HepG2 (cell line): ENCODE results near the gene B4GALT4. TPM values are rescaled to one million over a fixed set of nuclear protein-coding genes. Genes with fewer than 3 reads are reported as not detected.

Experiments used
- ATAC-seq: fragments of 200-7000 bp; cut with Tn5 transposase; 3 replicates; pipeline ENCODE4 v1.9.1; 2020; ENCODE audit warnings: mild to moderate bottlenecking, moderate library complexity
- BruUV-seq: library from RNA; stranded (reverse); fragments of 400-500 nt; replicated peaks from 2 replicates; lab custom pipeline; 2021; lab: Mats Ljungman, UMichigan
- CTCF ChIA-PET: fragments of 300-600 bp; formaldehyde crosslinking; extraction: SDS; loops from one replicate; lab custom pipeline; 2021; ENCODE audit warnings: low total read pairs, inconsistent platforms, low intra/inter-chr PET ratio; lab: Yijun Ruan, JAX
- POLR2A ChIA-PET: fragments of 350-600 bp; sonication (Branson Sonifier 250); formaldehyde crosslinking; loops from one replicate; lab custom pipeline; 2020; ENCODE audit warnings: antibody characterized with exemption, inconsistent platforms; lab: Yijun Ruan, JAX
- DNase-seq: peaks from one replicate; pipeline ENCODE4 v3.0.0-alpha.2; 2015; ENCODE audit warnings: low spot score
- FAIRE-seq: peaks from 3 replicates; lab custom pipeline; 2011; peaks lifted over from hg19 to GRCh38; lab: Jason Lieb, UNC
- H2AFZ ChIP-seq: one replicate; pipeline ENCODE4 v1.6.1; 2011; ENCODE audit warnings: low read length, inconsistent platforms
- H3K27ac ChIP-seq: fragments of 300-600 bp; 3 replicates; pipeline ENCODE4 v1.8.0; 2011; ENCODE audit warnings: mixed run types, mild to moderate bottlenecking, mixed read lengths, low read length, inconsistent platforms; ENCODE audit not compliant: insufficient read depth; ENCODE audit errors: extremely low read length
- H3K27me3 ChIP-seq, 2 experiments: fragments of 200-600 bp in 1 of 2; 2 replicates in 1 of 2; 3 replicates in 1 of 2; pipeline versions ENCODE4 v1.6.0 to v1.8.0; 2011; ENCODE audit warnings: low read length in 2 of 2, mild to moderate bottlenecking in 2 of 2, moderate library complexity in 2 of 2, inconsistent platforms in 1 of 2; ENCODE audit not compliant: insufficient read depth in 2 of 2, control insufficient read depth in 1 of 2
- H3K36me3 ChIP-seq, 2 experiments: fragments of 200-600 bp in 1 of 2; replicated peaks in 1 of 2; 2 replicates in 1 of 2; 3 replicates in 1 of 2; pipeline versions ENCODE4 v1.5.1 to v1.8.0; 2011; ENCODE audit warnings: low read length in 2 of 2, inconsistent platforms in 1 of 2; ENCODE audit not compliant: insufficient read depth in 2 of 2, control insufficient read depth in 1 of 2
- H3K4me1 ChIP-seq: 2 replicates; pipeline ENCODE4 v1.5.1; 2012; ENCODE audit warnings: low read length, inconsistent platforms; ENCODE audit not compliant: insufficient read depth
- H3K4me2 ChIP-seq: 2 replicates; pipeline ENCODE4 v1.6.0; 2011; ENCODE audit warnings: low read depth, low read length, inconsistent platforms
- H3K4me3 ChIP-seq, 3 experiments: fragments of 200-600 bp in 1 of 3; sonication (generic), shearing (Covaris generic) in 1 of 3; replicated peaks in 1 of 3; 2 replicates each; pipeline ENCODE4 v1.5.1; 2011 to 2016; ENCODE audit warnings: low read length in 3 of 3, inconsistent platforms in 2 of 3, low read depth in 2 of 3, mild to moderate bottlenecking in 2 of 3, control low read depth in 1 of 3, mixed read lengths in 1 of 3; ENCODE audit not compliant: insufficient read depth in 1 of 3
- H3K79me2 ChIP-seq: one replicate; pipeline ENCODE4 v1.6.1; 2011; ENCODE audit warnings: low read length, inconsistent platforms; ENCODE audit not compliant: insufficient read depth
- H3K9ac ChIP-seq: 2 replicates; pipeline ENCODE4 v1.6.0; 2011; ENCODE audit warnings: mild to moderate bottlenecking, low read depth, low read length, inconsistent platforms; ENCODE audit not compliant: insufficient read depth
- H3K9me3 ChIP-seq: 2 replicates; pipeline ENCODE4 v1.5.1; 2012; ENCODE audit warnings: mild to moderate bottlenecking, low read length
- H4K20me1 ChIP-seq: 2 replicates; pipeline ENCODE4 v1.6.0; 2011; ENCODE audit warnings: inconsistent platforms, mild to moderate bottlenecking, low read length, moderate library complexity; ENCODE audit not compliant: insufficient read depth
- CC2D1A ChIP-seq: sonication (generic); formaldehyde crosslinking; IDR thresholded peaks from 2 replicates; pipeline ENCODE4 v1.8.1; 2023; ENCODE audit warnings: mild to moderate bottlenecking, missing genetic modification reagents
- DNMT3B ChIP-seq: conservative IDR thresholded peaks from 2 replicates; pipeline ENCODE4 v1.6.1; 2016; ENCODE audit warnings: missing biosample characterization, control low read depth
- FOXA1 ChIP-seq, 2 experiments: fragments of 450-650 bp in 1 of 2; sonication (generic) in 1 of 2; formaldehyde crosslinking in 1 of 2; IDR thresholded peaks; 2 replicates each; pipeline versions ENCODE4 v1.4.0 to v1.6.1; 2016 to 2020; ENCODE audit warnings: missing genetic modification reagents in 1 of 2
- HOXA3 ChIP-seq: sonication (generic); formaldehyde crosslinking; IDR thresholded peaks from 2 replicates; pipeline ENCODE4 v1.5.0; 2020; ENCODE audit warnings: missing genetic modification reagents
- JDP2 ChIP-seq: sonication (generic); formaldehyde crosslinking; IDR thresholded peaks from 2 replicates; pipeline ENCODE4 v1.8.1; 2022; ENCODE audit warnings: missing genetic modification reagents, borderline replicate concordance
- JUND ChIP-seq: sonication (generic); formaldehyde crosslinking; IDR thresholded peaks from 2 replicates; pipeline ENCODE4 v1.8.0; 2022; ENCODE audit warnings: mild to moderate bottlenecking, missing genetic modification reagents
- KLF13 ChIP-seq: sonication (generic); formaldehyde crosslinking; IDR thresholded peaks from 2 replicates; pipeline ENCODE4 v1.4.0; 2020; ENCODE audit warnings: mild to moderate bottlenecking, missing genetic modification reagents
- MTERF4 ChIP-seq: sonication (generic); formaldehyde crosslinking; IDR thresholded peaks from 2 replicates; pipeline ENCODE4 v1.8.0; 2023; ENCODE audit warnings: mild to moderate bottlenecking, missing genetic modification reagents
- RCOR2 ChIP-seq: IDR thresholded peaks from 2 replicates; pipeline ENCODE4 v1.6.1; 2016; ENCODE audit warnings: missing biosample characterization, missing genetic modification reagents
- SNAPC2 ChIP-seq: sonication (generic); formaldehyde crosslinking; IDR thresholded peaks from 2 replicates; pipeline ENCODE4 v1.8.1; 2022; ENCODE audit warnings: mild to moderate bottlenecking, missing genetic modification reagents
- THAP7 ChIP-seq: sonication (generic); formaldehyde crosslinking; IDR thresholded peaks from 2 replicates; pipeline ENCODE4 v1.8.1; 2023; ENCODE audit warnings: mild to moderate bottlenecking, missing genetic modification reagents
- ZMAT3 ChIP-seq: sonication (generic); formaldehyde crosslinking; conservative IDR thresholded peaks from 2 replicates; pipeline ENCODE4 v1.7.0; 2021; ENCODE audit warnings: missing genetic modification reagents
- ZNF263 ChIP-seq: sonication (generic); formaldehyde crosslinking; IDR thresholded peaks from 2 replicates; pipeline ENCODE4 v1.4.0; 2020; ENCODE audit warnings: missing genetic modification reagents
- ZNF331 ChIP-seq: sonication (generic); formaldehyde crosslinking; IDR thresholded peaks from 2 replicates; pipeline ENCODE4 v1.4.0; 2020; ENCODE audit warnings: missing genetic modification reagents
- ZNF615 ChIP-seq: sonication (generic); formaldehyde crosslinking; IDR thresholded peaks from 2 replicates; pipeline ENCODE4 v1.5.0; 2020; ENCODE audit warnings: mild to moderate bottlenecking, missing genetic modification reagents, borderline replicate concordance
- ZNF652 ChIP-seq: IDR thresholded peaks from 2 replicates; pipeline ENCODE4 v1.6.1; 2016; ENCODE audit warnings: low read depth, borderline replicate concordance
- ZNF761 ChIP-seq: sonication (generic); formaldehyde crosslinking; conservative IDR thresholded peaks from 2 replicates; pipeline ENCODE4 v1.4.0; 2020; ENCODE audit warnings: mild to moderate bottlenecking, missing genetic modification reagents
- WGBS: methylation state at CpG from one replicate; pipeline ENCODE4 v1.1.6; 2017; ENCODE audit warnings: low lambda C conversion rate; 5-methylcytosine and 5-hydroxymethylcytosine counted together
- in situ Hi-C: cut with HindIII; loops from 2 replicates; pipeline ENCODE4 v1.10.0; 2017; ENCODE audit warnings: low pct_unique_long_range_greater_than_20kb; ENCODE audit not compliant: extremely low pct_ligation_motif_present
- intact Hi-C: fragments of 100-400 bp; cut with micrococcal nuclease; formaldehyde crosslinking; loops from one replicate; pipeline ENCODE4 v1.10.0; 2022; ENCODE audit not compliant: unreplicated experiment
- polyA plus RNA-seq, 8 experiments: library from polyadenylated mRNA; depleted of rRNA in 3 of 8; stranded (reverse) in 7 of 8; unstranded in 1 of 8; fragments of >200 nt; fragmentation: Illumina TruSeq in 4 of 8; extraction: Trizol in 4 of 8; gene quantifications; 2 replicates each; pipeline versions ENCODE4 v1.2.1 to v1.2.3, GENCODE V29; 2011 to 2016; ENCODE audit warnings: low read depth in 4 of 8, missing spikeins in 1 of 8, mixed read lengths in 1 of 8; ENCODE audit not compliant: insufficient read depth in 1 of 8
- total RNA-seq, 5 experiments: library from RNA; depleted of rRNA; stranded (reverse); fragments of >200 nt; fragmentation: Illumina TruSeq; extraction: Trizol; gene quantifications; 2 replicates each; pipeline ENCODE4 v1.2.3, GENCODE V29; 2016; ENCODE audit warnings: low read depth in 1 of 5
- TF ChIP-seq, protein P1 (sequence below): sonication (generic); formaldehyde crosslinking; IDR thresholded peaks from 2 replicates; pipeline ENCODE4 v1.8.1; 2022; ENCODE audit warnings: mild to moderate bottlenecking, missing genetic modification reagents
- TF ChIP-seq, protein P2 (sequence below): sonication (generic); formaldehyde crosslinking; IDR thresholded peaks from 2 replicates; pipeline ENCODE4 v1.4.0; 2020; ENCODE audit warnings: missing genetic modification reagents, borderline replicate concordance

The B4GALT4 gene
- total and polyA plus RNA-seq, 2 of the 13 experiments (the other 11 are each of a cell fraction or from before 2014, with no cell fraction given), result 16.9 to 29.0 TPM

GRCh38 chr3:119229190-119229589 lies 11.5 kb downstream of the B4GALT4 start:
- no peak overlapping the region for H3K4me2 ChIP-seq
- H3K79me2 ChIP-seq, result no peaks in the 10 kb centered on the region
- ATAC-seq (no peak), DNase-seq (no peak)
- CTCF ChIA-PET, result no interaction called here
- H3K4me1 ChIP-seq, result peaks cover 22% of the 10 kb centered on the region
- H4K20me1 ChIP-seq, result no peaks in the 10 kb centered on the region; the same call in 1 of the 2 replicates
- no peak overlapping the region for H3K4me3 ChIP-seq
- no peak overlapping the region for H3K27ac ChIP-seq
- in situ Hi-C loops, result no loop called here
- intact Hi-C loops, result no loop called here
- no peak overlapping the region for H3K9ac ChIP-seq
- H3K9me3 ChIP-seq, result no peaks in the 10 kb centered on the region
- no peaks in the 10 kb centered on the region for H3K27me3 ChIP-seq
- H2AFZ ChIP-seq, result no peak overlapping the region
- no peak for TF ChIP-seq KLF13 (CRISPR knock-in tag)
- no peak for TF ChIP-seq ZNF615 (CRISPR knock-in tag)
- TF ChIP-seq ZMAT3 (CRISPR knock-in tag), result no peak
- TF ChIP-seq JUND, result no peak
- TF ChIP-seq CC2D1A (CRISPR knock-in tag), result no peak
- no peak for TF ChIP-seq ZNF331 (CRISPR knock-in tag)
- no peak for TF ChIP-seq THAP7 (CRISPR knock-in tag)
- TF ChIP-seq, protein P1, sequence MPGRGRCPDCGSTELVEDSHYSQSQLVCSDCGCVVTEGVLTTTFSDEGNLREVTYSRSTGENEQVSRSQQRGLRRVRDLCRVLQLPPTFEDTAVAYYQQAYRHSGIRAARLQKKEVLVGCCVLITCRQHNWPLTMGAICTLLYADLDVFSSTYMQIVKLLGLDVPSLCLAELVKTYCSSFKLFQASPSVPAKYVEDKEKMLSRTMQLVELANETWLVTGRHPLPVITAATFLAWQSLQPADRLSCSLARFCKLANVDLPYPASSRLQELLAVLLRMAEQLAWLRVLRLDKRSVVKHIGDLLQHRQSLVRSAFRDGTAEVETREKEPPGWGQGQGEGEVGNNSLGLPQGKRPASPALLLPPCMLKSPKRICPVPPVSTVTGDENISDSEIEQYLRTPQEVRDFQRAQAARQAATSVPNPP, result no peak
- no peak for TF ChIP-seq RCOR2 (CRISPR knock-in tag)
- TF ChIP-seq MTERF4 (CRISPR knock-in tag), result no peak
- TF ChIP-seq ZNF761 (CRISPR knock-in tag), result no peak
- no peak for TF ChIP-seq HOXA3 (CRISPR knock-in tag)
- TF ChIP-seq DNMT3B (CRISPR knock-in tag), result no peak
- no peak for TF ChIP-seq ZNF263 (CRISPR knock-in tag)
- TF ChIP-seq FOXA1 (IDR thresholded peaks at IDR 0.05), result no peak
- TF ChIP-seq FOXA1 (CRISPR knock-in tag; IDR thresholded peaks at IDR 0.05), result no peak
- no peak for TF ChIP-seq SNAPC2 (CRISPR knock-in tag)
- TF ChIP-seq JDP2 (CRISPR knock-in tag), result no peak
- TF ChIP-seq, protein P2, sequence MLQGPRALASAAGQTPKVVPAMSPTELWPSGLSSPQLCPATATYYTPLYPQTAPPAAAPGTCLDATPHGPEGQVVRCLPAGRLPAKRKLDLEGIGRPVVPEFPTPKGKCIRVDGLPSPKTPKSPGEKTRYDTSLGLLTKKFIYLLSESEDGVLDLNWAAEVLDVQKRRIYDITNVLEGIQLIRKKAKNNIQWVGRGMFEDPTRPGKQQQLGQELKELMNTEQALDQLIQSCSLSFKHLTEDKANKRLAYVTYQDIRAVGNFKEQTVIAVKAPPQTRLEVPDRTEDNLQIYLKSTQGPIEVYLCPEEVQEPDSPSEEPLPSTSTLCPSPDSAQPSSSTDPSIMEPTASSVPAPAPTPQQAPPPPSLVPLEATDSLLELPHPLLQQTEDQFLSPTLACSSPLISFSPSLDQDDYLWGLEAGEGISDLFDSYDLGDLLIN (CRISPR knock-in tag), result no peak
- no peak for TF ChIP-seq ZNF652
- TF ChIP-seq, all 625 proteins: peak for 0
- H3K36me3 ChIP-seq, result peaks cover 10 to 55% of the 10 kb centered on the region in 2 experiments
- FAIRE-seq, result no peak
- POLR2A ChIA-PET, result no interaction called here
- 84% methylated on average over 7 of the region's 7 CpGs for WGBS
- no TSS peak for BruUV-seq
